ENCODE measurements around the gene DNM2. TPM values are rescaled to one million over a fixed set of nuclear protein-coding genes. Genes with fewer than 3 reads are reported as not detected.

DNM2 gene
- total RNA-seq, 3 donors from 2014 or later = 318 to 602 (median 562) TPM

DNA sequence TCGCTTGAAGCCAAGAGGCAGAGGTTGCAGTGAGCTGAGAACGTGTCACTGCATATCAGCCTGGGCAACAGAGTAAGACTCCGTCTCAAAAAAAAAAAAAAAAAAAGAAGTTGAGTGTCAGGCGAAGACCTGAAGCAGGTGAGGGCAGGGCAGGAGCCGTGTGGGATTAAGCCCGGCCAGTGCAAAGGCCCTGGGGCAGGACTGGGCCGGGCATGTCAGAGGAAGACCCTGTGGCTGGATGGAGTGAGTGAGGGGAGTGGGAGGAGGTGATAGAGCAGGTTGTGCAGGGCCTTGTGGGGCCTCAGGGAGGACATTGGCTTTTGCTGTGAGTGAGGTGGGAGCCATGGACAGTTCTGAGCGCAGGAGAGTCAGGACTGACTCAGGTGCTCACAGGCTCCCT lies 70.3 kb downstream of the DNM2 start:
- ATAC-seq (no peak), DNase-seq (no peak)
- H3K9me3 ChIP-seq = no peaks in the 10 kb centered on the region
- no peaks in the 10 kb centered on the region for H3K4me1 ChIP-seq (ENCODE audit: low read depth)
- no peak overlapping the region for H3K4me3 ChIP-seq
- TF ChIP-seq, protein P1, sequence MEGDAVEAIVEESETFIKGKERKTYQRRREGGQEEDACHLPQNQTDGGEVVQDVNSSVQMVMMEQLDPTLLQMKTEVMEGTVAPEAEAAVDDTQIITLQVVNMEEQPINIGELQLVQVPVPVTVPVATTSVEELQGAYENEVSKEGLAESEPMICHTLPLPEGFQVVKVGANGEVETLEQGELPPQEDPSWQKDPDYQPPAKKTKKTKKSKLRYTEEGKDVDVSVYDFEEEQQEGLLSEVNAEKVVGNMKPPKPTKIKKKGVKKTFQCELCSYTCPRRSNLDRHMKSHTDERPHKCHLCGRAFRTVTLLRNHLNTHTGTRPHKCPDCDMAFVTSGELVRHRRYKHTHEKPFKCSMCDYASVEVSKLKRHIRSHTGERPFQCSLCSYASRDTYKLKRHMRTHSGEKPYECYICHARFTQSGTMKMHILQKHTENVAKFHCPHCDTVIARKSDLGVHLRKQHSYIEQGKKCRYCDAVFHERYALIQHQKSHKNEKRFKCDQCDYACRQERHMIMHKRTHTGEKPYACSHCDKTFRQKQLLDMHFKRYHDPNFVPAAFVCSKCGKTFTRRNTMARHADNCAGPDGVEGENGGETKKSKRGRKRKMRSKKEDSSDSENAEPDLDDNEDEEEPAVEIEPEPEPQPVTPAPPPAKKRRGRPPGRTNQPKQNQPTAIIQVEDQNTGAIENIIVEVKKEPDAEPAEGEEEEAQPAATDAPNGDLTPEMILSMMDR (IDR thresholded peaks at IDR 0.05) = no peak
- intact Hi-C loops (cut with DNase I, micrococcal nuclease) = no loop called here
- H3K36me3 ChIP-seq (ENCODE audit: low read depth) = peaks cover 25% of the 10 kb centered on the region

DNA sequence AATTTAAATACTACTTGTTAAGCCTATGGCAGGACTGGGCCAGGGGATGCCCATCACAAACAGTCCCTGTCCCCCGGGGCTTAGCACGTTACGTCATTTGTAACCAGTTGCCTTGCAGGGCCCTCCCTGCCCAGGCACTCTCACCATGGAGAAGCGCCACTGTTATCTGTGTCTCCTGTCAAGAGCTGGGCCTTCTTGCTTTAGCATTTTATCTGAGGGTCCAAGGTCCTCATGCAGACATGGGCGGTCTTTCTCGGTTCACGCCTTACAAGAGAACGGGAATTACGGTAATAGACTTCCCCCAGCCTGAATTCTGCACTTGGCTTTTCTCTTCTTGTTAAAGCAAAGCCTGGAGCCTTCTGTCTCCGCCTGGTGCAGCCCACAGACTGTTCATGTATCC lies 72.0 kb downstream of the DNM2 start:
- intact Hi-C loops (cut with DNase I, micrococcal nuclease) = no loop called here
- H3K4me1 ChIP-seq (ENCODE audit: low read depth) = no peaks in the 10 kb centered on the region
- TF ChIP-seq, protein P1 (IDR thresholded peaks at IDR 0.05) = no peak
- H3K36me3 ChIP-seq (ENCODE audit: low read depth) = peaks cover 25% of the 10 kb centered on the region
- DNase-seq = no peak
- ATAC-seq = no peak
- H3K9me3 ChIP-seq = no peaks in the 10 kb centered on the region
- H3K4me3 ChIP-seq = no peak overlapping the region

DNA sequence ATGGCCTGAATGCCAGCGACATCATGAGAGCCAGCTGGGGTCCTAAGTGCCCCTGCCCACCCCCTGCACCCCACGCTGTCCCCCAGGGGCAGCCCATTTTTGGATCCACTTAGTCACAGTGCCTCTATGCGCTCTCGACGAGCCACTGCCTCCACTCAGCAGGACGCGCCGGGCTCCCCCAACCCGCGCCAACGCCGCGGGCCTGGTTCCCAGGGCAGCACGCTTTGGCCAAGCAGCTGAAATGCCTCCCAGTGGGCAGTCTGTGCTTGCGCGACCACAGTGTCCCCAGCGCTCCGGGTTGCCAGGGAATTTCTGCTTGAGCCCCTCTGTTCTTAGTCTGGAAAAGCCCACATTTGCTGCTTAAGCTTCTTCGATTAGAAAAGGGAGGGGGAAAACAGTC lies 78.8 kb downstream of the DNM2 start:
- DNase-seq = no peak
- Histone ChIP-seq H3K4me3 (no peak overlapping the region), H3K4me1 (ENCODE audit: low read depth) (no peaks in the 10 kb centered on the region), H3K36me3 (ENCODE audit: low read depth) (peaks cover 17% of the 10 kb centered on the region), H3K9me3 (no peaks in the 10 kb centered on the region)
- TF ChIP-seq, protein P1 (IDR thresholded peaks at IDR 0.05) = no peak
- intact Hi-C loops (cut with DNase I, micrococcal nuclease) = no loop called here
- no peak for ATAC-seq

DNA sequence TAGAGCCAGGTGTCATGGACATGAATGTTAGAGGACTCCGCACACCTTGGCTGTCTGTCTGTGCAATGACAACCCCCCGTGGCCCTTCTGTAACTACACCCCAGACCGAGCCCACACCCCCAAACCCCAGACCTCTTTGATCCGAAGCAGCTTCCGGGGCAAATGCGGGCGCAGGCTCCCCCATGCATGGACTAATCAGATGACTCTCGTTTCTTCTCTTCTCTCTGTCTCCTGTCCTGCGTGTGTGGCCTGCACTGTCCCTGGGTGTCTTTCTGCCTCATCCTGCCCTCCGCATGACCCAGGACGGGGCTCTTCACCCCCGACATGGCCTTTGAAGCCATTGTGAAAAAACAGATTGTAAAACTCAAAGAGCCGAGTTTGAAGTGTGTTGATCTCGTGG lies 79.2 kb downstream of the DNM2 start:
- H3K4me3 ChIP-seq = no peak overlapping the region

DNA sequence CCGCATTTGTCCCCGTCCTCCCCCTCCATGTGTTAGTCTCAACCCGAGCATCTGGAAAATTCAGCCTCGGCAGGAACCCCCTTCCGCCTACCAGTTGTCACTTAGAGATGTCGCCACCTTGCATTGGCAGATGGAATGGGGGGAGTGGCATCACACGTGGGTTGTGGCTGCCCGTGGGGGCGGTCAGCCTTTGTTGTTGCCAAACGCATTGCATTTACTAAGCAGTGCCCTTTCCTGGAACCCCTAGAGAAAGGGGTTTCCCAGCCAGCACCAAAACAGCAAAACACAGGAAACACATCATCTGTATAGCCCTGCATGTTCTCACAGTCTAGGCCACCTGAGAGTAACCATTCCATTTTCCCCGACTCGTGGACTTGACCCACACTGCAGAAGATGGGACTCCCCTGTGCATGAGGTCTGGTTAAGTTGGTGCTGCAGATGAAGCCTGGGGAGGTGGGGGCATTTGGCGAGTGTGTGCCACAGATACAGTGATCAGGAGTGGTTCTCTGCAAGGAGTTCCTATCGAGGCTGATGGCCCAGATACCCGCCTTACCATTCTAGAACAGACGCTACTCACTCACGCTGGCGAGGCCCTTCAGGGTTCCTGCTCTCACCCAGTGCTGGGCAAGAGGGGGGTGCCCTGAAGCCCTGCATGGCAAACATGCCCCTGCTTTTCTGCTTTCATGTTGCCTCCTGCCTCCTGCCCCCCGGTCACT lies 79.8 kb downstream of the DNM2 start:
- H3K9me3 ChIP-seq = no peaks in the 10 kb centered on the region
- ATAC-seq (peak; percentile 44), DNase-seq (no peak)
- TF ChIP-seq, protein P1 (IDR thresholded peaks at IDR 0.05) = no peak
- H3K4me1 ChIP-seq (ENCODE audit: low read depth) = no peaks in the 10 kb centered on the region
- no peak overlapping the region for H3K4me3 ChIP-seq
- intact Hi-C loops (cut with DNase I, micrococcal nuclease) = no loop called here
- peaks cover 21% of the 10 kb centered on the region for H3K36me3 ChIP-seq (ENCODE audit: low read depth)

More for the DNA sequence above, 79.2 kb downstream of the DNM2 start:
- intact Hi-C loops (cut with DNase I, micrococcal nuclease) = no loop called here
- Histone ChIP-seq H3K36me3 (ENCODE audit: low read depth) (peaks cover 17% of the 10 kb centered on the region), H3K9me3 (no peaks in the 10 kb centered on the region), H3K4me1 (ENCODE audit: low read depth) (no peaks in the 10 kb centered on the region)
- ATAC-seq = peak; percentile 39
- TF ChIP-seq, protein P1 (IDR thresholded peaks at IDR 0.05) = no peak
- DNase-seq = no peak

All from mucosa of descending colon (tissue), 3 donors.